IPS-15b (cell line): Measurements from ENCODE around the gene EFCC1.

Experiments used
- H3K27me3 ChIP-seq: one replicate; pipeline ENCODE4 v1.6.1; 2013; ENCODE audit warnings: low read length; ENCODE audit not compliant: control insufficient read depth, insufficient read depth
- H3K36me3 ChIP-seq: one replicate; pipeline ENCODE4 v1.6.1; 2013; ENCODE audit warnings: low read length; ENCODE audit not compliant: control insufficient read depth, insufficient read depth
- H3K4me1 ChIP-seq: one replicate; pipeline ENCODE4 v1.6.1; 2013; ENCODE audit warnings: mild to moderate bottlenecking, low read length; ENCODE audit not compliant: control insufficient read depth, insufficient read depth
- H3K4me3 ChIP-seq: one replicate; pipeline ENCODE4 v1.5.1; 2013; ENCODE audit warnings: low read depth, low read length
- H3K9ac ChIP-seq: one replicate; pipeline ENCODE4 v1.6.1; 2013; ENCODE audit warnings: low read depth, mild to moderate bottlenecking, low read length
- H3K9me3 ChIP-seq: one replicate; pipeline ENCODE4 v1.6.1; 2013; ENCODE audit warnings: mild to moderate bottlenecking, low read length; ENCODE audit not compliant: control insufficient read depth, insufficient read depth

EFCC1 gene

DNA sequence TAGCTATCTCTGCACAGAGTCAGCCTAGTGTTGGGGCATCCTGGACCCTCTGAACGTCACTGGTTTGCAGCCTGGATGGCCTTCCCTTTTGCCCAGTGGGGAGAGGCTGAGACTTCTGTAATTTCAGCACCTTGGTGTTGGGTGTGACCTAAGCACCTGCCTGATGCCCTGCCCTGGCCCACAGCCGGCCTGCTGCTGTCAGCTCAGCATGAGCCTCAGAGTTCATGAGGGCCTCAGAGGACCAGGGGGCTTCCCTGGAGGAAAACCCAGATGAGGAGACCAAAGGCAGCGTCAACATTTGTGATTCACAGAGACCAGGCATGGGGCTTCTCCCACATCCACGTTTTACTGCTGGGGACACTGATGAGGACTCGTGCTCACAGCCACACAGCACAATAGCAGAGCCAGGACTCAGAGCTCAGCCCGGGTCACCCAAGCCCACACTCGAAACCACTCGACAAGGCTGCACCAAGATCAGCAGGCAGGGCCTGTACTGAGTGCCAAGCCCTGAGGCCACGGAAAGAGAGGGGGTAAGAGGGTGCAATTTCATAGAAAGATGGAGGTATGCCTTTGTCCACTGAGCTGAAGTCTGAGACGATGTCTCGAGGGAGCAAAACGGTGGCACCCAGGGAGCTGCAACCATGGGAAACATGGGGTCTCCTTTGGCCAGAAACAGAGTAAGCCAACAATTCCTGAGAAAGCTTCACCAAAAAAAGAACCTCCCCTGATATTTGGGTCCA is 49.6 kb downstream of the EFCC1 start:
- Histone ChIP-seq H3K27me3 (peaks cover 5% of the 10 kb centered on the region), H3K4me1 (no peaks in the 10 kb centered on the region), H3K36me3 (no peaks in the 10 kb centered on the region)

DNA sequence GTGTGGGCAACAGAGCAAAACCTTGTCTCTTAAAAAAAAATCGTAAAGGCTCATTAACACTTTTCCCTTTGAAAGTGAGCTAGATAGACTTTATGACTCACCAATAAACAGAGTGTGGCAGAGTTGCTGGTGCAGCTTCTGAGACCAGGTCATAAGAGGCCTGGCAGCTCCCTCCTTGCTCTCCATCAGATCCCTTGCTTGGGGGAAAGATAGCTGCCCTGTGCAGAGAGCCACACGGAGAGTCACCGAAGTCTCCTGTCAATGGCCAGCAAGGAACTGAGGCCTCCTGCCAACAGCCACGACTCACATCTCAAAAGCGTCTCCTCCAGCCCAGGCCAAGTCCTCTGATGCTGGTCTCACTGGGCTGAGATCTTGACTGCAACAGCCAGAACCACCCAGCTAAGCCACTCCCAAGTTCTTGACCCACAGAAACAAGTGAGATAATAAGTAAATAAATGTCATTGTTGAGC is 50.8 kb downstream of the EFCC1 start:
- H3K27me3 ChIP-seq: peaks cover 3% of the 10 kb centered on the region
- no peaks in the 10 kb centered on the region for H3K9me3 ChIP-seq
- no peak overlapping the region for H3K9ac ChIP-seq
- no peaks in the 10 kb centered on the region for H3K36me3 ChIP-seq
- H3K4me3 ChIP-seq: no peak overlapping the region
- H3K4me1 ChIP-seq: no peaks in the 10 kb centered on the region

More for the DNA sequence above, 49.6 kb downstream of the EFCC1 start:
- no peaks in the 10 kb centered on the region for H3K9me3 ChIP-seq
- no peak overlapping the region for H3K4me3 ChIP-seq
- no peak overlapping the region for H3K9ac ChIP-seq

DNA sequence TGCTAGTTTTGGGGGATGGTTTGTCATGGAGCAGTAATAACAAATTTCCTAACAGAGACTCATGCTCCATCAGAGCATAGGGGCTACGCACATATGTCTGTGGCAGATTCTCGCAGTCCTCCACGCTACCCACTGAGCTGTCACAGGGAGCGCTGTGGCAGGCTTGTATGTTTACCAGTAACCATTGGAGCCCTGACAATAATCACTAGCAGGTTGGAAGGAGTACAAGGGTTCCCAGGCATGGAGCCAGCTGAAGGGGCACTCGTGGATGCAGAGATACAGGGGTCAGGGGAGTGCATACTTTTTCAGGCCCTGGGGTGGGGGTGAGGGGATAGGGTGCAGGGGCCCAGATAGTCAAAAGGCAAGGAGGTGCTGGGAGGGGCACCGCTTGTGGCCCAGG is 51.6 kb downstream of the EFCC1 start:
- no peaks in the 10 kb centered on the region for H3K4me1 ChIP-seq

DNA sequence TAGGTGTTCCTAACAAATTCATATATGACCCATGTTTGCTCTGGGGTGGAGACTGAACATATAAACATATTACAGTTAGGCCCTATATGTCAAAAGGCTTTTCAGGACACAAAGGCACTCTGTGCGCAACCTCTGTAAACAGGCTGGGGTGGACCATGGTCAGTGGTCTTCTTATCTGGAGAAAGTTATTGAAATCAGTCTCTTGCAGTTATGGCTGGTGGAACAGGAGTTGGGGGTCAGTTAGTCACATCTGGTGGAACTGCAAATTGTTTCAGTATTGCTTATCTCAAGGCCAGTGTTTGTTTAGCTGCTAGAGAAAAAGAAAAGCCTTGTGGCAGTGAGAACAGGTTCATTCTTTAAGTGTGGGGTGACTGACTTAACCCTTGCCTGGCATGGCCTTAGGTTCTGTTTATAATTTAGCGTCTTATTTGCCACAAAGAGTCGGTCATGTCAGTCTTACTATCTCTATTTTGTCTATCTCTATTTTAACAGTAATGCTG is 53.6 kb downstream of the EFCC1 start:
- H3K36me3 ChIP-seq: no peaks in the 10 kb centered on the region

More for the DNA sequence above, 51.6 kb downstream of the EFCC1 start:
- H3K9me3 ChIP-seq: no peaks in the 10 kb centered on the region
- H3K4me3 ChIP-seq: no peak overlapping the region
- no peak overlapping the region for H3K9ac ChIP-seq
- H3K36me3 ChIP-seq: no peaks in the 10 kb centered on the region
- H3K27me3 ChIP-seq: no peaks in the 10 kb centered on the region

DNA sequence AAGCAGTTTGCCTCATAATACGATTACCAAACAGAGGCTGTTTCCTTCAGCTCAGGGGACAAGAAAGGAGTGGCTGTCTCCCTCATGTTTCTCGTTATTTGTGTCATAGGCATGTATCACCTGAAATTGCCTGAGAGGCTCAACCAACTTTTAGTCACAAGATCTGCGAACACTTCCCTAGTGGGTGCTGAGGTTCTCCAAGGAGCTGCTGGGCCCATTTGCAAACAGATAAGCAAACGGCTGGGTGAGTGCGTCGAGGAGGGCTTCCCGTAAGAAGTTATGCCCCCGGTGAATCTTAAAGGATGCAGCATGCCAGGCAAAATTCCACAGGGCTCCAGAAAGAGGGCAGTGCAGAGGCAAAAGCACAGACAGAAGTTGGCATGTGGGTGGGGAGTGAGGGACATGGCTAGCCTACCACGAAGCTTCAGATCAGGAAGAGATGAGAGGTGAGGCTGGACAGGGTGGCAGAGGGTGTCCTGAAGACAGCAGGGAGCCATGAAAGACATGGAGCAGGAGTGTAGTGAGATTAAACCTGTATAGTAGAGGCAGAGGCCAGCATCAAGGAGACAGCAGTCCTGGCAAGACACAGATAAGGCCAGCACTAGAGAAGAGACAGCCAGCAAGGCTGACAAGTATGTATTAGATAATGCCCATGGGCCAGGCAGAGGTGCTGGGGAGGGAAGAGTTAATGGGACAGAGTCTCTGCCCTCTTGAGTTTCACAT is 55.5 kb downstream of the EFCC1 start:
- H3K9ac ChIP-seq: no peak overlapping the region

More for the DNA sequence above, 53.6 kb downstream of the EFCC1 start:
- no peak overlapping the region for H3K4me3 ChIP-seq
- H3K9ac ChIP-seq: no peak overlapping the region
- no peaks in the 10 kb centered on the region for H3K9me3 ChIP-seq
- H3K27me3 ChIP-seq: no peaks in the 10 kb centered on the region
- no peaks in the 10 kb centered on the region for H3K4me1 ChIP-seq

DNA sequence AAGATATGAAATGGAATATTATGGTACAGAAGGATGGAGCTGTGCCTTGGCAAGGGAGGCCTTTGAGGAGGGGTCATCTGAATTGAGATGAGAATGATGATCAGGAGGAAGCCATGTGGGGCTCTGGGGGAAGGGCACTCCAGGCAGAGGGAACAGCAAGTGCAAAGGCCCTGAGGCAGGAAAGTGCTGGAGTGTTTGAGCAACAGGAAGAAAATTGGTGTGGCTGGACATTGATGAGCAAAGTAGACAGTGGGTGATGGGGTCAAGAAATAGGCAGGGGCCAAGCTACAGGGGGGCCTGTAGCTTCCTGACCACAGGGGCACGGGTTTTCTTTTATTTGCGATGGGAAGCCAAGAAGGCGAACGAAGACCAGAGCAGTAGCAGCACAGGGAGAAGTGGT is 56.1 kb downstream of the EFCC1 start:
- no peaks in the 10 kb centered on the region for H3K4me1 ChIP-seq
- no peak overlapping the region for H3K9ac ChIP-seq

More for the DNA sequence above, 55.5 kb downstream of the EFCC1 start:
- no peaks in the 10 kb centered on the region for H3K36me3 ChIP-seq
- no peaks in the 10 kb centered on the region for H3K4me1 ChIP-seq
- no peaks in the 10 kb centered on the region for H3K27me3 ChIP-seq
- H3K9me3 ChIP-seq: no peaks in the 10 kb centered on the region
- H3K4me3 ChIP-seq: no peak overlapping the region

DNA sequence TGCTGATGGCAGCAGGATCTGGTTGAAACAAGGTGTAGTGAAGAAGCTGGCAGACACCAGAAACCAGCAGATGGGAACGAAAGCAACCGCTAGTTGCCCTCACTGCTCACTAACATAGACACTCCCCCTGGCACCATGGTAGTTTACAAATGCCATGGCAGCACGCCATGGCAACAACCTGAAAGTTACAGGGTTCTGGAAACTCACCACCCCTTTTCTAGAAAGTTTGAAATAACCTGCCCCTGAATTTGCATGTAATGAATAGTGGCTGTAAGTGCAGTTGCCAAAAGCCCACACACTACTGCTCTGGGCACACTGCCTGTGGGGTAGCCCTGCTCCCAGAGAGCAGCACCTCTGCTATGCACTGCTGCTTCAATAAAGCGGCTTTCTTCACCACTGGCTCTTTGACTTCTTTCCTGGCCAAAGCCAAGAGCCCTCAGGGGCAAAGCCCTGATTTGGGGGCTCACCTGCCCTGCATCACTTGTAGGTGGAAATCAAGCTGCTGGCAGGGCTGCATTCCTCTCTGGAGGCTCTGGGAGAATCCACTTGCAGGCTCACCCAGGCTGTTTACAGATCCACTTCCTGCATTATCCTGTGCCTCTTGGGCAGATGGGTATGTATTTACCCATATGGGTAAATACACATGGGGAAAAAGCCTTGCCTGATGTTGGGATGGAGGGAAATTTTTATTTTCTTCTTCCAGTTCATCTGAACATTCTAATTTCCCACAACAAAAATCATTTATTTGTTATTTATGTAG is 57.5 kb downstream of the EFCC1 start:
- Histone ChIP-seq H3K4me3 (no peak overlapping the region), H3K9me3 (no peaks in the 10 kb centered on the region), H3K9ac (no peak overlapping the region), H3K36me3 (no peaks in the 10 kb centered on the region), H3K4me1 (no peaks in the 10 kb centered on the region), H3K27me3 (no peaks in the 10 kb centered on the region)

More for the DNA sequence above, 56.1 kb downstream of the EFCC1 start:
- H3K4me3 ChIP-seq: no peak overlapping the region
- no peaks in the 10 kb centered on the region for H3K27me3 ChIP-seq
- H3K36me3 ChIP-seq: no peaks in the 10 kb centered on the region
- H3K9me3 ChIP-seq: no peaks in the 10 kb centered on the region

DNA sequence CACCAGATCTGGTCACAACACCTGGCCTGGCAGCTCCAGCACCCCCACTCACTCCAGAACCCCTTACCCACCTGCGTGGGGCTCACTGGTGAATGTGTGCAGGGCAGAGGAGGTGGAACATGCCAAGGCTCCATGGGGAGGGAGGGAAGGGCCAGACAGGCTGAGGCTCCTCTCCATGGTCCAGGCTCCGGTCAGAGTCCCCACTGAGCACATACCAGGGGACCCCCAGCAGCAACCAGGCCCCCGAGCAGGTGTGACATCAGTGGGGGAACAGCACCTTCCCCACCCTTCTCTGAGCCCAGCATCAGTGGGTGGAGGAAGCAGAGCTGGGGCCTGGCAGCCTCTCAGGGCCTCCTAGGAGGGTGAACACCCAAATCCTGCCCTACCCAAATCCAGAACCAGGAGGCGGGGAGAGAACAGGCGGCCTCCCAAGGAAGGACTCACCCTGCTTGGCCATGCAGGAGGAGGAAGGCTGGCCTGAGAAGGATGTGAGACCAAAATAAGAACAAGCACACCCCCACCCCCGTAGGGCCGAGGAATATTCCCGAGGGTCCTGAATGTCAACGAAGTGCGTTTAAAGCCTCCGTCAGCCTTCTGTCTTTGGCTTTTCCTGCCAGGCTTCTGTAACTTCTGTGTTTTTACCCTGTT is 58.3 kb downstream of the EFCC1 start:
- H3K9me3 ChIP-seq: no peaks in the 10 kb centered on the region

DNA sequence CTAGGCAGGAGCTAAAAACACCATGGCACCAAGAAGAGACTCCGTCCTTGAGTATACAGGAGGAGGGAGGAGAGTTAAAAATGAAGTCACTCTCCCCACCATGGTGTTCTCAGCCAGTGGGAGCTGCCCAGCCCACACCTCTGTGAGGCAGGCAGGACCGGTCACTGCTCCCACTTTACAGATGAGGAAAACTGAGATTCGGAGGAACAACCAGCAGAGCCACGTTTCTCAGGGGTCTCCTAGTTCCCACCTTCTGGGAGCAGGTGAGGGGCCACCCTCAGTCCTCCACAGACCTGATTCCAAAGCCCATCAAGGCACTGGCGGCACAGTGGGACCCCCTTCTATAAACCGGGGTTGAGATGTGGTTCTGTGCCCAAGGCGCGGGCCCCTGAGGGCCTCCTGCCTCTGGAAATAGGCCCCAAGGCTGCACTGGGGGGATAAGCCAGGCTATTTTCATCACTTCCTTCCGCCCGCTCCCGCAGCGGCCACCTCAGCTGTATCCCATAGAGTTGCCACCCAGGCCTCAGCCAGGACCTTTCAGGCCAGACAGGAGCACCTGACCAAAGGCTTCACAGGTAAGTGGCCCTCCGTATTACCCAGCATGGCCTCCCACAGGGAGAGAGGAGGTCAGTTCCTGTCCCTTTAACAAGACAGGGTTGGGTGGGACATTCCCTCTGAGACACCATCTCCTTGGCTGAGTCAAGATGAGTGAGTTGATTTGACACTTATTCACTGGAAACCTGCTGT is 59.3 kb downstream of the EFCC1 start, which contains the start of gene GP9:
GP9 (plus strand) TSS at position 504 of the 747 bp plus-strand sequence. CDS start 961 bp downstream, outside the sequence.
- H3K27me3 ChIP-seq: no peaks in the 10 kb centered on the region
- H3K4me1 ChIP-seq: no peaks in the 10 kb centered on the region
- H3K36me3 ChIP-seq: no peaks in the 10 kb centered on the region
- no peak within 1 kb of the TSS for H3K9ac ChIP-seq
- H3K4me3 ChIP-seq: no peak within 1 kb of the TSS
- no peaks in the 10 kb centered on the region for H3K9me3 ChIP-seq

More for the DNA sequence above, 58.3 kb downstream of the EFCC1 start:
- Histone ChIP-seq H3K4me3 (no peak overlapping the region), H3K27me3 (no peaks in the 10 kb centered on the region), H3K36me3 (no peaks in the 10 kb centered on the region), H3K9ac (no peak overlapping the region), H3K4me1 (no peaks in the 10 kb centered on the region)

DNA sequence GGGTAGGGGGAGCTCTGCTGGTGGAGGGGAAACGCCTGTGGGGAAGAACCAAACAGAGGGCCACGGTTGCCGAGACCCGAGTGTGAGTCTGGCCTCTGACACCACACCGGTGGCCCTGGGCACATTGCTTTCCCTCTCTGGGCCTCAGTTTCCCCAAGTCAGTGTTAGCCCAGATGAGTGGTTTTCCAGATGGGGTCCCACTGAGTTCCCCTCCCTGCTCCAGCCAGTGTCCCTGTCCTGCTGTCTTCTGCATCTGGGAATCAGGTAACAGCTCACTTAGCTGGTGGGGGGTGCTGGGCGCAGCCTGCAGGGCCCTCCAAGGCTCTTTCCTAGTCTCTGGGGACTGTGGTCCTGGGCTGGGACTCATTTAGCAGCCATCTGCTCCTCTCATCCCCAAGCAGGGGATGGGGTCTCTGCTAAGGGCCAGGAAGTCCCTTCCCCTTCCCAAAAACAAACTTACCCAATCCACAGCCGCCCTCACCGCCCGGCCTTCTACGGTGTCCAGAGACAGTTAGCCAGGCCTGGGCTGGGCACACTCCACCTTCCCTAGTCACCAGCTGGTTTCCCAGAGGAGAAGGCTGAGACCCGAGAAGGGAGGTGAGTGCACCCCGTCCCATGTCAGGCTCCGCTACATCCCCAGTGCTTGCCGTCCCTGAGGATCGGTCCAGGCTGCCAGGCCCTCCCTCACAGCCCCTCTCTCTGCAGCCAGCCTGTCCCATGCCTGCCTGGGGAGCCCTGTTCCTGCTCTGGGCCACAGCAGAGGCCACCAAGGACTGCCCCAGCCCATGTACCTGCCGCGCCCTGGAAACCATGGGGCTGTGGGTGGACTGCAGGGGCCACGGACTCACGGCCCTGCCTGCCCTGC is 60.2 kb downstream of the EFCC1 start:
- Histone ChIP-seq H3K9me3 (no peaks in the 10 kb centered on the region), H3K9ac (no peak overlapping the region), H3K36me3 (no peaks in the 10 kb centered on the region), H3K4me3 (no peak overlapping the region), H3K4me1 (no peaks in the 10 kb centered on the region), H3K27me3 (no peaks in the 10 kb centered on the region)
